NCI-H345 treated with DMSO at 0.1 percent for 48 hours (cell line): ENCODE measurements around the gene KLHDC7A.
"Not testable (repeated sequence)": the region's sequence is repeated elsewhere in the genome, so short reads cannot be mapped to it uniquely, and the experiment has no call there.

Experiments used
- DNase-seq: peaks from one replicate; lab custom pipeline; 2025; ENCODE audit not compliant: unreplicated experiment; lab: John Stamatoyannopoulos, UW

KLHDC7A gene

GRCh38 chr1:18480315-18481189 is at the start of gene KLHDC7A:
Gene KLHDC7A (plus strand): TSS chr1:18480930. CDS start chr1:18480982, 52 bp downstream.
- no peak for DNase-seq

- no peak for DNase-seq
These were observed 46.7 kb upstream of the KLHDC7A start for GRCh38 chr1:18434041-18434440.

DNA sequence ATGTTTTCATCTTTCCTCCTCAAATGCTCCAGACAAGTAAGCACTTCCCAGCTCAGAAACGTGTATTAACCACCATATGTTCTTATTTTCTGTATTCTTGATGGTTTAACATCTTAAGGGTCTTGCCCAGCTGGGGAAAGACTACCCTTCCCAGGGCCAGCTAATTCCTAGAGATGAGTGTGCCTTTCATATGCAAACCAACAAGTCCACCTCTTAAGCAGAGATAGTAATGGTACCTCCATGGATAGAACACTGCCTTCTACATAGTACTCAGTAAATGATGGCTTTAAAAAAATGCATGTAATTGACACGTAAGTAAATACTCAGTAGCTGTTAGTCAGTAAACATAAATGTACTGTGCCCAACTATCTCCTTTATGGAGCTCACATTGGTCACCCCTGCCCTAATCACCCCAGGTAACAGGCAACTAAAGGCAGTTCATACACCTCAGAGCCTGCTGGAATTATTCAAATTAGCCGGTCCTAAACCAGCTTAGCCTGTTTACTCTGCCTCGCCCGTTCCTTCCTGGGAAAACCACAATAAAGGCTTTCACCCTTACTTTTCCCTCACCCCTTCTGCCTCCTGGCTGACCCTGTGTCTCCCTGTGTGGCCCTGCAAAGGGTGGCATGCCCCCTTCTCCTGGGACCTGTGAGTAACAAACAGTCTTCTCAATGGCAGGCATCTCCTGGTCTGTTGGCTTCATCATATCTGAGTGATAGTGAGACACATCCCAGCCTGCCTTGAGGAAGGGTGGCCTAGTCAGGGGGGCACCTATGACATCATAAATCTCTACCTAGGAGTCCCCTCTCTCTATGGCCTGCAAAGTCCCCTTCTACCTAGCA is 40.1 kb upstream of the KLHDC7A start:
- no peak for DNase-seq

DNA sequence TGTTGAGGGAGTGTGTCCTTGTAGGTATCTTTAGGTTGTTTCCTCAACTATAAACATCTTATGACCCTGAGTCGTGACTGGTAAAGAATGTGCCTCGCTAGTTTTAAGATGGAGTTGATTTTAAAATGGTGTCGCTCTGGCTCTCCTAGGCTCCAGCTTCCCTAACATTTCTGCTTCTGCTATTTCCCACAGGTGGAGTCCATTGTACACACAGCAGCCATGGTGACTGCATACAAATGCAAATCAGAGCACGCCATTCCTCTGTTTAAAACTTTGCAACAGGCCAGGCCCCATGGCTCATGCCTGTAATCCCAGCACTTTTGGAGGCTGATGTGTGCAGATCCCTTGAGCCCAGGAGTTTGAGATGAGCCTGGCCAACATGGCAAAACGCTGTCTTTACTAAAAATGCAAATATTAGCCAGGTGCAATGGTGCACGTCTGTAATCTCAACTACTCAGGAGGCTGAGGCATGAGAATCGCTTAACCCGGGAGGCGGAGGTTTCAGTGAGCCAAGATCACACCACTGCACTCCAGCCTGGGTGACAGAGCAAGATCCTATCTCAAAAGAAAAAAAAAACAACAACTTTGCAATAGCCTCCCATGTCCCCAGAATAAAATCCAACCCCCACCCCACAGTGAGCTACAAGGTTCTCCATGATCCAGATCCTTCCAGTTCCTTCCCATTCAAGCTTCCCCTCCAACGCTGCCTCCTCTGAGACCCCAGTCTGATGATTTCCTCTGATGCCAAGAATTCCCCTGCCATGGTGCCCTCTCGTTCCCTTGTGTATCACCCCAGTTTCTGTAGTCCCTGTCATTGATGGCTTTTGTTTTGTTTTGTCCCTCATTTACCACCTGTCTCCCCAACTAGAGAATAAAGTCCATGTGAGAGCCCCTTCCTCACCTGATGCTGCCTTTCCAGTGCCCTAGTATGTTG is 36.9 kb upstream of the KLHDC7A start:
- no peak for DNase-seq

- no peak for DNase-seq
These were observed 36.2 kb upstream of the KLHDC7A start for GRCh38 chr1:18444563-18444962.

GRCh38 chr1:18446751-18447150 is 34.0 kb upstream of the KLHDC7A start:
- DNase-seq: no peak

DNA sequence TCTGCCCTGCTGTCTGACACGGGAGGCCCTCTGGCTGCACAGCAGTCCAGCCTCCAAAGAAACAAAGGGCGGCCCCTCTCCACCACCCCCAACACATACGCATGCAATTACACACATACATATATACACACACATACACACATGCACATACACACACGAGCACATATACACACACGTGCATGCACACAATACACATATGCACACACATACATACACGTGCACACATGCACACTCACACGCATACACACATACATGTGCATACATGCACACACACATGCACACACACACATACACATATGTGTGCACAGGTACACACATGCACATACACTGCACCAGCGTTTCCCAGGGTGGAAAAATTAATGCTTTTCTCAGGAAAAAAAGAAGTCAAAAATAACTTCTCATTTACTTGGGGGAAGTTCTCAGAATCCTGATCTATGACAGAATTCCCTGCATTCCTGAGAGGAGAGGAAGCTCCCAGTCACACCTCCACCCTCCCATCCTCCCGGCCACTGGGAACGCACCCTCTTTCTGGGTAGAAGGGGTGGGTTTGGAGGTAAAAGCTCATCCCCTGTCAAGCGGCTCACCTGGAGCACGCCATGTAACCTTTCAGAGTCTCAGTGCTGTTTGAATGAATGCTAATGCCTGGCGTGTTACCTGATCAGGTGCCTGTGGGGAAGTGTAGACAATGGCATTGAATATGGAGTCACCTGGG is 33.1 kb upstream of the KLHDC7A start:
- no peak for DNase-seq

GRCh38 chr1:18448889-18449288 is 31.8 kb upstream of the KLHDC7A start:
- DNase-seq: no peak

DNA sequence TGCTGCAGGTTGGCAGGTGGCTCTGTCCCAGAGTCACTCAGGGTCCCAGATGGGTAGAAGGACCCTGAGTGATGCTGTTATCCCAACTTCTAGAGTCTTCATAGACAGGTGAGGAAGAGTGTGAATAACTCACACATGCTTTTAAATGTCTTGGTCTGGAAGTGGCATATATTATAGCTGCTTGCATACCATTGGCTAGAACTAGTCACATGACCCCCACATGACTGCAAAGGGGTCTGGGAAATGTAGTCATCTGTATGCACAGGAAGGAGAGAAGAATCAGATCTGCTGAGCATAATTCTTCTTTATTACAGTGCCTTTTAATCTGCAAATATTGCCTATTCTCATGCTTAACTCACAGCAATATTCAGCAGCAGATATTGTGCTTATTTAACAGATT is 28.2 kb upstream of the KLHDC7A start:
- DNase-seq: no peak

- no peak for DNase-seq
These were observed 22.3 kb upstream of the KLHDC7A start for GRCh38 chr1:18458133-18459092.

GRCh38 chr1:18461656-18462055 is 19.1 kb upstream of the KLHDC7A start:
- no peak for DNase-seq

DNA sequence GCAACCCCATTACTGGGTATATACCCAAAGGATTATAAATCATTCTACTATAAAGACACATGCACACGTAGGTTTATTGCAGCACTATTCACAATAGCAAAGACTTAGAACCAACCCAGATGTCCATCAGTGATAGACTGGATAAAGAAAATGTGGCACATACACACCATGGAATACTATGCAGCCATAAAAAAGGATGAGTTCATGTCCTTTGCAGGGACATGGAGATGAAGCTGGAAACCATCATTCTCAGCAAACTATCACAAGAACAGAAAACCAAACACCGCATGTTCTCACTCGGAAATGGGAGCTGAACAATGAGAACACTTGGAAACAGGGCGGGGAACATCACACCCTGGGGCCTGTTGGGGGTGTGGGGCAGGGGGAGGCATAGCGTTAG is 18.2 kb upstream of the KLHDC7A start:
- not testable (repeated sequence) for DNase-seq

DNA sequence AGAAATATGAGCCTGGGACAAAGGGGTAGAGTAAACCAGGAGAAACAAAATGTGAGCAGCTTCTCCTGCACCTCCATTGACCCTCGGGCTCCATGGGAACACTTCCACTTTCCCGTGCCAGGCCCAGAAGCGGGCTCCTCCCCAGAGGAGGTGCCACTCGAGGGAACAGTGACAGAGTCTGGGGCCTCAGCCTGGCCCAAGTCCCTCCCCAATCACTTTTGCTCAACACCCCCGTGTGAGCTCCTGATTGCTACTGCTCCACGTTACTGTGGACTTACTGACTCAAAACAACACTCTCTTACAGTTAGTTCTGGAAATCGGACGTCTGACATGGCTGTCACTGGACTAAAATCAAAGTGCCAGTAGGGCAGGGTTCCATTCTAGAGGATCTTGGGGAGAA is 17.7 kb upstream of the KLHDC7A start:
- DNase-seq: no peak

GRCh38 chr1:18463984-18464664 is 16.6 kb upstream of the KLHDC7A start:
- no peak for DNase-seq

DNA sequence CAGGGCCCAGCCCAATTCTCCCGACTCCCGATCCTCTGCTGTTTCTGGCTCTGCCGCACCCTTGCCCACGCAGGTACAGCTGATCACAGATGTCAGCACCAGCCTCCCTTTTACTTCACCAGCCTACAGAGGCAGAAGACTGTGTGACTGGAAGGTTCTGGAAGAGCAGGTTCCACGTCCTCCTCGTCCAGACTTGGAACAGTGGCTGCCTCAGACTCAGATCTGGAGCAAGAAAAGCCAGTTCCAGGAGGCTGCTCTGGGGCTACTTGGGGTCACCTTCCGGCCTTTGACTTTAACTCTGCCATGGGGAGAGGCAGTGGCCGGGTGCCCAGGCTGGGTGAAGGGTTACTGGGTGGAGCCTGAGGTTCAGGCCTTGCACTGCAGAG is 16.1 kb upstream of the KLHDC7A start:
- no peak for DNase-seq

- DNase-seq: no peak
These were observed 14.1 kb upstream of the KLHDC7A start for GRCh38 chr1:18466676-18467075.

DNA sequence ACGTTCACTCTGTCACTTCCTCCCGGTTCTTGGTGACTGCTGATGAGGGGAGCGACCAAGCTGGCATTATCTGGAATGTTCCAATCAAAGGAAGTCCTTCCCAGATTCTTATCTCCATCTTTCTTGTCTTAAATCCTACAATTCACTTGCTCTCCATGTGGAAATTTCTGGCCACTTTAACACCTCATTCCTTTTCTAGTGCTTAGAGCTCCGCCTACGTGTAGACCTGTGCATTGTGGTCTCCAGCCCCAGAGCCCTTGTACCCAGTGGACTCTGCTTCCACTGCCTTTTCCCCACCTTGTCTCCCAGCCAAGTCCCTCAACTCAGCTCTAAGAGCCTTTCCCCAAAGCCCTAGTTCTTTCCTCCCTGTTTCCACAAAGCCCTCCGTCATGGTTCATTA is 12.2 kb upstream of the KLHDC7A start:
- DNase-seq: no peak

GRCh38 chr1:18469514-18469913 is 11.2 kb upstream of the KLHDC7A start:
- DNase-seq: no peak
